H9 (cell line): ENCODE results near the gene PRPF40B. TPM values are rescaled to one million over a fixed set of nuclear protein-coding genes. Genes with fewer than 3 reads are reported as not detected.

Experiments used
- DNase-seq: peaks from one replicate; pipeline ENCODE4 v3.0.0-alpha.2; 2017
- H2AFZ ChIP-seq: one replicate; pipeline ENCODE4 v1.6.1; 2013; ENCODE audit warnings: mild to moderate bottlenecking, low read length, control low read depth, moderate library complexity
- H2AK5ac ChIP-seq: 2 replicates; pipeline ENCODE4 v1.6.1; 2013; ENCODE audit warnings: low read length, control low read depth, mixed read lengths; ENCODE audit not compliant: insufficient read length
- H2BK120ac ChIP-seq: one replicate; pipeline ENCODE4 v1.6.1; 2013; ENCODE audit warnings: low read depth, mild to moderate bottlenecking, low read length, control low read depth, inconsistent platforms; ENCODE audit not compliant: poor library complexity, severe bottlenecking
- H2BK12ac ChIP-seq: 2 replicates; pipeline ENCODE4 v1.6.1; 2013; ENCODE audit warnings: low read length, control low read depth, mixed read lengths, low read depth; ENCODE audit not compliant: insufficient read length
- H2BK15ac ChIP-seq: 2 replicates; pipeline ENCODE4 v1.6.1; 2013; ENCODE audit warnings: low read depth, low read length, control low read depth
- H2BK20ac ChIP-seq: one replicate; pipeline ENCODE4 v1.6.1; 2013; ENCODE audit warnings: low read depth, mild to moderate bottlenecking, low read length, control low read depth, inconsistent platforms; ENCODE audit not compliant: poor library complexity, severe bottlenecking
- H2BK5ac ChIP-seq: 2 replicates; pipeline ENCODE4 v1.6.1; 2013; ENCODE audit warnings: low read length, control low read depth, mixed read lengths; ENCODE audit not compliant: insufficient read length
- H3K14ac ChIP-seq: 2 replicates; pipeline ENCODE4 v1.6.1; 2013; ENCODE audit warnings: low read length, control low read depth; ENCODE audit not compliant: insufficient read depth
- H3K18ac ChIP-seq: 2 replicates; pipeline ENCODE4 v1.6.1; 2013; ENCODE audit warnings: low read depth, mild to moderate bottlenecking, mixed read lengths, low read length, control low read depth; ENCODE audit not compliant: insufficient read length
- H3K23ac ChIP-seq: 2 replicates; pipeline ENCODE4 v1.6.1; 2013; ENCODE audit warnings: low read length, control low read depth, mixed read lengths, low read depth; ENCODE audit not compliant: insufficient read length
- H3K23me2 ChIP-seq: 2 replicates; pipeline ENCODE4 v1.6.1; 2013; ENCODE audit warnings: low read depth, mild to moderate bottlenecking, mixed read lengths, low read length, control low read depth; ENCODE audit not compliant: insufficient read length, poor library complexity, severe bottlenecking
- H3K27ac ChIP-seq: 2 replicates; pipeline ENCODE4 v1.5.1; 2013; ENCODE audit warnings: low read length, control low read depth, mixed read lengths, low read depth; ENCODE audit not compliant: insufficient read length
- H3K27me3 ChIP-seq: 2 replicates; pipeline ENCODE4 v1.6.1; 2013; ENCODE audit warnings: low read length, control low read depth, inconsistent platforms; ENCODE audit not compliant: insufficient read depth
- H3K4ac ChIP-seq: 2 replicates; pipeline ENCODE4 v1.6.1; 2013; ENCODE audit warnings: low read depth, mild to moderate bottlenecking, control low read depth, inconsistent platforms, low read length, moderate library complexity
- H3K4me1 ChIP-seq: 2 replicates; pipeline ENCODE4 v1.6.1; 2013; ENCODE audit warnings: low read length, control low read depth, inconsistent platforms; ENCODE audit not compliant: insufficient read depth
- H3K4me2 ChIP-seq: 2 replicates; pipeline ENCODE4 v1.6.1; 2013; ENCODE audit warnings: low read length, control low read depth, mixed read lengths; ENCODE audit not compliant: insufficient read length, insufficient read depth
- H3K56ac ChIP-seq: 2 replicates; pipeline ENCODE4 v1.6.1; 2013; ENCODE audit warnings: low read depth, mild to moderate bottlenecking, mixed read lengths, low read length, control low read depth; ENCODE audit not compliant: insufficient read length
- H3K79me1 ChIP-seq: 2 replicates; pipeline ENCODE4 v1.6.1; 2013; ENCODE audit warnings: low read depth, mild to moderate bottlenecking, moderate library complexity, low read length, control low read depth, inconsistent platforms; ENCODE audit not compliant: insufficient read depth, poor library complexity, severe bottlenecking
- H3K79me2 ChIP-seq: 2 replicates; pipeline ENCODE4 v1.6.1; 2013; ENCODE audit warnings: low read length, control low read depth, inconsistent platforms; ENCODE audit not compliant: insufficient read depth
- H3K9ac ChIP-seq: 2 replicates; pipeline ENCODE4 v1.6.1; 2013; ENCODE audit warnings: low read length, control low read depth, mixed read lengths; ENCODE audit not compliant: insufficient read length; ENCODE audit errors: extremely low read depth
- H3K9me3 ChIP-seq: one replicate; pipeline ENCODE4 v1.6.1; 2013; ENCODE audit warnings: low read depth, low read length, inconsistent platforms; ENCODE audit not compliant: control insufficient read depth
- H3T11ph ChIP-seq: one replicate; pipeline ENCODE4 v1.6.1; 2013; ENCODE audit warnings: mild to moderate bottlenecking, low read length, control low read depth, inconsistent platforms
- H4K20me1 ChIP-seq: one replicate; pipeline ENCODE4 v1.6.1; 2013; ENCODE audit not compliant: control insufficient read depth, insufficient read length, insufficient read depth
- H4K5ac ChIP-seq: 2 replicates; pipeline ENCODE4 v1.6.1; 2013; ENCODE audit warnings: low read depth, mild to moderate bottlenecking, mixed read lengths, low read length, control low read depth; ENCODE audit not compliant: insufficient read length
- H4K8ac ChIP-seq: replicated peaks from 2 replicates; pipeline ENCODE4 v1.6.1; 2013; ENCODE audit warnings: low read length, control low read depth, mixed read lengths, low read depth; ENCODE audit not compliant: insufficient read length
- H4K91ac ChIP-seq: 2 replicates; pipeline ENCODE4 v1.6.1; 2013; ENCODE audit warnings: low read depth, mild to moderate bottlenecking, moderate library complexity, mixed read lengths, low read length, control low read depth; ENCODE audit not compliant: insufficient read length
- H3K27ac Mint-ChIP-seq, 3 experiments: 2 replicates in 2 of 3; 3 replicates in 1 of 3; pipeline ENCODE4 v1.8.0; 2020 to 2021; ENCODE audit warnings: mixed read lengths in 3 of 3, mild to moderate bottlenecking in 1 of 3, moderate library complexity in 1 of 3
- H3K27me3 Mint-ChIP-seq: 2 replicates; pipeline ENCODE4 v1.8.0; 2021; ENCODE audit warnings: low read depth, mild to moderate bottlenecking, moderate library complexity, mixed read lengths
- H3K36me3 Mint-ChIP-seq, 3 experiments: 2 replicates in 2 of 3; 3 replicates in 1 of 3; pipeline ENCODE4 v1.8.0; 2020 to 2021; ENCODE audit warnings: low read depth in 3 of 3, mixed read lengths in 3 of 3; ENCODE audit not compliant: insufficient read depth in 1 of 3
- H3K4me1 Mint-ChIP-seq, 2 experiments: 2 replicates each; pipeline ENCODE4 v1.8.0; 2020; ENCODE audit warnings: mixed read lengths in 2 of 2
- H3K4me3 Mint-ChIP-seq, 2 experiments: 2 replicates in 1 of 2; 3 replicates in 1 of 2; pipeline ENCODE4 v1.8.0; 2020 to 2021; ENCODE audit warnings: mild to moderate bottlenecking in 2 of 2, mixed read lengths in 2 of 2, moderate library complexity in 1 of 2
- H3K9me3 Mint-ChIP-seq, 2 experiments: 2 replicates in 1 of 2; 3 replicates in 1 of 2; pipeline ENCODE4 v1.8.0; 2020; ENCODE audit warnings: mild to moderate bottlenecking in 2 of 2, mixed read lengths in 2 of 2, moderate library complexity in 1 of 2
- CTCF ChIP-seq: fragments of 200-600 bp; sonication (generic); conservative IDR thresholded peaks from 3 replicates; pipeline ENCODE4 v1.8.0; 2021; ENCODE audit warnings: antibody characterized with exemption, mild to moderate bottlenecking
- WGBS: extraction: QIAGEN DNeasy Blood & Tissue Kit; methylation state at CpG from one replicate; pipeline ENCODE4 v1.1.7; 2013; ENCODE audit warnings: missing lambda C conversion rate, low lambda C conversion rate, mixed read lengths; ENCODE audit not compliant: insufficient read length; ENCODE audit errors: extremely low coverage; 5-methylcytosine and 5-hydroxymethylcytosine counted together
- total RNA-seq: library from RNA; stranded (reverse); gene quantifications from 2 replicates; pipeline ENCODE4 v1.2.1, GENCODE V29; 2021

PRPF40B gene
- total RNA-seq, 1 experiment from 2014 or later = 19.0 TPM

- no peak overlapping the region for H2AFZ ChIP-seq
- H2BK20ac ChIP-seq = no peak overlapping the region
- H2BK120ac ChIP-seq = no peak overlapping the region
- H2BK12ac ChIP-seq = no peak overlapping the region
- H3K4ac ChIP-seq = no peak overlapping the region
- H4K91ac ChIP-seq = no peak overlapping the region
- 100% methylated on average over 1 of the region's 4 CpGs for WGBS
- peaks cover 4 to 14% (median 6%) of the 10 kb centered on the region in 3 experiments; a peak in 4 of 7 replicates for H3K36me3 Mint-ChIP-seq
- no peak overlapping the region for H3K18ac ChIP-seq
- H3K9me3 Mint-ChIP-seq = no peaks in the 10 kb centered on the region
- H2BK15ac ChIP-seq = no peak overlapping the region
- no peak overlapping the region for H2BK5ac ChIP-seq
- H3K9me3 ChIP-seq = no peaks in the 10 kb centered on the region
- no peak overlapping the region for H3K14ac ChIP-seq
- H3K79me2 ChIP-seq = no peaks in the 10 kb centered on the region
- no peak overlapping the region for H3K56ac ChIP-seq
- H4K5ac ChIP-seq = no peak overlapping the region
- no peak overlapping the region for H2AK5ac ChIP-seq
- no peaks in the 10 kb centered on the region for H4K20me1 ChIP-seq
- no peaks in the 10 kb centered on the region for H3K23me2 ChIP-seq
- H3K27me3 ChIP-seq = no peaks in the 10 kb centered on the region
- H3K27ac ChIP-seq = no peak overlapping the region
- no peak overlapping the region for H4K8ac ChIP-seq
- peaks cover 2% of the 10 kb centered on the region; the same call in 1 of the 2 replicates for H3K27me3 Mint-ChIP-seq
- no peak overlapping the region for H3K9ac ChIP-seq
- peaks cover 12 to 13% of the 10 kb centered on the region in 2 experiments for H3K4me1 Mint-ChIP-seq
- no peak overlapping the region for H3T11ph ChIP-seq
- no peak overlapping the region for H3K27ac Mint-ChIP-seq
- no peak overlapping the region for H3K4me3 Mint-ChIP-seq
- DNase-seq = no peak
- H3K23ac ChIP-seq = no peak overlapping the region
- H3K4me2 ChIP-seq = no peak overlapping the region
- TF ChIP-seq CTCF = no peak
- H3K4me1 ChIP-seq = no peaks in the 10 kb centered on the region
- no peaks in the 10 kb centered on the region for H3K79me1 ChIP-seq
Measured at GRCh38 chr12:49582850-49583249, 40.5 kb upstream of the PRPF40B start.
